H1 (cell line): ENCODE measurements around the gene URAD. TPM values are rescaled to one million over a fixed set of nuclear protein-coding genes. Genes with fewer than 3 reads are reported as not detected.

ENCODE experiments used
- CHD7 ChIP-seq: fragments of 300-600 bp; sonication (generic); IDR thresholded peaks from 2 replicates; pipeline ENCODE4 v1.7.1; 2012; ENCODE audit warnings: low read length, moderate library complexity, mild to moderate bottlenecking, inconsistent platforms; ENCODE audit not compliant: insufficient replicate concordance
- CTCF ChIP-seq, 3 experiments: IDR thresholded peaks; 1 replicate in 2 of 3; 2 replicates in 1 of 3; pipeline versions ENCODE4 v1.5.1 to v1.6.1; 2011; ENCODE audit warnings: low read length in 3 of 3, mild to moderate bottlenecking in 3 of 3, inconsistent platforms in 2 of 3, low read depth in 1 of 3, moderate library complexity in 1 of 3; ENCODE audit not compliant: insufficient read depth in 1 of 3; ENCODE audit errors: control extremely low read depth in 1 of 3
- HDAC2 ChIP-seq, 2 experiments: fragments of 300-600 bp in 1 of 2; sonication (generic) in 1 of 2; IDR thresholded peaks; 2 replicates each; pipeline ENCODE4 v1.6.1; 2011 to 2012; ENCODE audit warnings: low read depth in 2 of 2, low read length in 2 of 2, mild to moderate bottlenecking in 2 of 2, moderate library complexity in 2 of 2, borderline replicate concordance in 1 of 2, inconsistent platforms in 1 of 2
- polyA plus RNA-seq, 7 experiments: library from polyadenylated mRNA; depleted of rRNA in 3 of 7; stranded (reverse) in 5 of 7; unstranded in 2 of 7; fragments of >200 nt in 5 of 7; fragments of 200-250 nt in 2 of 7; gene quantifications; 1 replicate in 5 of 7; 2 replicates in 1 of 7; 4 replicates in 1 of 7; pipeline versions ENCODE4 v1.2.1 to v1.2.3, GENCODE V29; 2011 to 2013; ENCODE audit warnings: missing spikeins in 2 of 7, mixed read lengths in 2 of 7
- total RNA-seq: library from RNA; stranded (reverse); fragmentation: NEBNext Ultra II Directional; extraction: Animal tissue kit (Norgen Biotek cat#: 25700); gene quantifications from 2 replicates; pipeline ENCODE4 v1.2.1, GENCODE V29; 2021

The URAD gene
- total and polyA plus RNA-seq, 2 of the 8 experiments (the other 6 are each of a cell fraction or from before 2014, with no cell fraction given): not detected

GRCh38 chr13:27972478-27972820 lies 16.0 kb downstream of the URAD start (continued):
- TF ChIP-seq CHD7 (no peak), HDAC2 (IDR thresholded peaks at IDR 0.05; ENCODE audit: borderline replicate concordance in 1 of 2, low read depth in 2 of 2, low read length in 2 of 2) (no peak), CTCF (IDR thresholded peaks at IDR 0.05; ENCODE audit: control extremely low read depth in 1 of 3, insufficient read depth in 1 of 3, low read depth in 1 of 3, low read length in 3 of 3) (no peak)
